Testis (tissue), 3 donors: ENCODE measurements around the gene SPDYE16. TPM values are rescaled to one million over a fixed set of nuclear protein-coding genes. Genes with fewer than 3 reads are reported as not detected.
"Not testable (repeated sequence)": the region's sequence is repeated elsewhere in the genome, so short reads cannot be mapped to it uniquely, and the experiment has no call there.

Experiments used
- DNase-seq: peaks from one replicate; pipeline ENCODE4 v3.0.0-alpha.2; 2019
- H3K27ac ChIP-seq, 2 donors: fragments of 200-600 bp; sonication (generic); one replicate each; pipeline ENCODE4 v1.5.1; 2019
- H3K27me3 ChIP-seq: fragments of 200-600 bp; sonication (generic); one replicate; pipeline ENCODE4 v1.5.1; 2019
- H3K36me3 ChIP-seq: fragments of 200-600 bp; sonication (generic); one replicate; pipeline ENCODE4 v1.5.1; 2017; ENCODE audit warnings: low read depth; ENCODE audit errors: missing control alignments
- H3K4me1 ChIP-seq: fragments of 200-600 bp; sonication (generic); one replicate; pipeline ENCODE4 v1.5.1; 2019
- H3K4me3 ChIP-seq, 2 donors: fragments of 200-600 bp; sonication (generic); one replicate each; pipeline ENCODE4 v1.5.1; 2017 to 2019
- H3K9me3 ChIP-seq: fragments of 200-600 bp; sonication (generic); one replicate; pipeline ENCODE4 v1.5.1; 2017
- CTCF ChIP-seq, 3 experiments: fragments of 450-650 bp in 2 of 3; fragments of 200-600 bp in 1 of 3; sonication (generic) in 1 of 3; IDR thresholded peaks; one replicate each; pipeline ENCODE4 v1.5.1; 2016 to 2019; ENCODE audit warnings: antibody characterized with exemption in 3 of 3, mild to moderate bottlenecking in 2 of 3, moderate library complexity in 1 of 3
- POLR2A ChIP-seq: fragments of 450-650 bp; IDR thresholded peaks from one replicate; pipeline ENCODE4 v1.6.1; 2017; ENCODE audit warnings: antibody characterized with exemption, mild to moderate bottlenecking, moderate library complexity
- WGBS, 2 donors: methylation state at CpG; one replicate each; pipeline ENCODE4 v1.1.5; 2018; 5-methylcytosine and 5-hydroxymethylcytosine counted together
- intact Hi-C: fragments of 100-400 bp; cut with DNase I; formaldehyde crosslinking; loops from one replicate; pipeline ENCODE4 v1.15.1; 2023; ENCODE audit warnings: low total_unique reads
- polyA plus RNA-seq: library from polyadenylated mRNA; stranded (reverse); fragments of 350-450 nt; fragmentation: Illumina TruSeq; extraction: RNeasy Lipid Tissue Mini Kit (QIAGEN cat#74804); gene quantifications from one replicate; pipeline ENCODE4 v1.2.3, GENCODE V29; 2014; ENCODE audit warnings: low read depth, low replicate concordance; ENCODE audit not compliant: insufficient read depth
- total RNA-seq, 2 donors: library from RNA; depleted of rRNA; stranded (reverse); fragments of >200 nt; gene quantifications; one replicate each; pipeline ENCODE4 v1.2.3, GENCODE V29; 2016

SPDYE16 gene
- total and polyA plus RNA-seq, 3 donors from 2014 or later: 0.68 to 4.1 (median 1.3) TPM

GRCh38 chr7:76549025-76549854 lies 6.1 kb upstream of the SPDYE16 start:
- not testable (repeated sequence) for H3K36me3 ChIP-seq
- peak overlapping the region; percentile 96 to 99 for H3K4me3 ChIP-seq

GRCh38 chr7:76531643-76532042 lies 11.5 kb downstream of the SPDYE16 start:
- H3K36me3 ChIP-seq, H3K27me3 ChIP-seq, H3K9me3 ChIP-seq, H3K27ac ChIP-seq, DNase-seq, intact Hi-C loops, H3K4me3 ChIP-seq, H3K4me1 ChIP-seq: not testable (repeated sequence)
- WGBS, 2 donors: 89% methylated on average over 2 of the region's 2 CpGs; no CpG with 5 or more reads in 1 of the 2 donors

More at GRCh38 chr7:76549025-76549854, 6.1 kb upstream of the SPDYE16 start:
- H3K27me3 ChIP-seq, H3K9me3 ChIP-seq, H3K4me1 ChIP-seq, intact Hi-C loops: not testable (repeated sequence)
- DNase-seq: peak; percentile 93
- TF ChIP-seq CTCF (IDR thresholded peaks at IDR 0.05): peak in 1 of 3 experiments; percentile 22
- H3K27ac ChIP-seq: peak overlapping the region; percentile 89 to 92
- 0% methylated on average over 8 to 45 of the region's 71 CpGs for WGBS, 2 donors

- WGBS, 2 donors: 100% methylated on average over 2 of the region's 4 CpGs; no CpG with 5 or more reads in 1 of the 2 donors
- H3K4me1 ChIP-seq, intact Hi-C loops, H3K27me3 ChIP-seq, DNase-seq, H3K4me3 ChIP-seq, H3K9me3 ChIP-seq, H3K36me3 ChIP-seq, H3K27ac ChIP-seq: not testable (repeated sequence)
These were observed 16.9 kb downstream of the SPDYE16 start for GRCh38 chr7:76526183-76526582.

- H3K4me1 ChIP-seq: peaks cover 16% of the 10 kb centered on the region
- H3K27me3 ChIP-seq, H3K9me3 ChIP-seq, H3K4me3 ChIP-seq, H3K36me3 ChIP-seq, intact Hi-C loops, DNase-seq, H3K27ac ChIP-seq: not testable (repeated sequence)
- WGBS, 2 donors: 91% methylated on average over 6 of the region's 6 CpGs; no CpG with 5 or more reads in 1 of the 2 donors
These were observed 26.2 kb downstream of the SPDYE16 start for GRCh38 chr7:76516932-76517331.

- Histone ChIP-seq H3K27me3 (no peaks in the 10 kb centered on the region), H3K36me3 (no peaks in the 10 kb centered on the region), H3K4me3 (no peak overlapping the region), H3K4me1 (peaks cover 16% of the 10 kb centered on the region), H3K27ac (no peak overlapping the region), H3K9me3 (no peaks in the 10 kb centered on the region)
- TF ChIP-seq POLR2A (no peak), CTCF (IDR thresholded peaks at IDR 0.05) (peak in 2 of 3 experiments; percentile 74 to 89)
- WGBS, 2 donors: 38% methylated on average over 13 of the region's 32 CpGs; no CpG with 5 or more reads in 1 of the 2 donors
- DNase-seq: peak; percentile 81
- intact Hi-C loops: no loop called here
These were observed 27.1 kb downstream of the SPDYE16 start for GRCh38 chr7:76515999-76516443.

GRCh38 chr7:76514926-76515771 lies 27.9 kb downstream of the SPDYE16 start:
- peaks cover 19% of the 10 kb centered on the region for H3K4me1 ChIP-seq
- H3K27me3 ChIP-seq: no peaks in the 10 kb centered on the region
- no peaks in the 10 kb centered on the region for H3K9me3 ChIP-seq
- intact Hi-C loops: no loop called here
- 66 to 85% methylated on average over 9 to 16 of the region's 16 CpGs for WGBS, 2 donors
- DNase-seq: peak; percentile 73
- H3K36me3 ChIP-seq: no peaks in the 10 kb centered on the region
- H3K4me3 ChIP-seq: no peak overlapping the region
- TF ChIP-seq POLR2A (no peak), CTCF (IDR thresholded peaks at IDR 0.05) (no peak)
- H3K27ac ChIP-seq: no peak overlapping the region
